Measurements from ENCODE around the gene NAA38. TPM values are rescaled to one million over a fixed set of nuclear protein-coding genes. Genes with fewer than 3 reads are reported as not detected.

Gene NAA38
- total RNA-seq, 2 donors from 2014 or later, result 59.5 to 133 TPM

DNA sequence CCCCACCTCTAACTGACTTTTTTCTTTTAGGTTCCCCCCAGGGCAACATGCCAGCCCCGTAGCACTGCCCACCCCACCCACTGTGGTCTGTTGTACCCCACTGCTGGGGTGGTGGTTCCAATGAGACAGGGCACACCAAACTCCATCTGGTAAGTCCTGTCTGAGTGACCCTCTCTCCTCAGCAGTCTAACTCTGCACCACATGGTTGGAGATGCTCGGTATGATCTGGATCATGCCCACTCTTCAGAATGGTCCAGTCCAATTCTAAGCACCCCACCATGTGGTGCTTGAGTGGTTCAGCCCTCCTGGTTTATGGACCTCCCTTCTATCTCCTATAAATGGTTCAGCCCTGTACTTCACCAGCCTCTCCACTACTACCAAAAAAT, 17.5 kb downstream of the NAA38 start:
- H3K9ac ChIP-seq (ENCODE audit: low read depth in 2 of 2, low read length in 2 of 2), result peak overlapping the region in 1 of 2 donors; percentile 97
- H3K4me1 ChIP-seq, result peaks cover 39% of the 10 kb centered on the region
- no peaks in the 10 kb centered on the region for H3K9me3 ChIP-seq
- TF ChIP-seq, protein P1, sequence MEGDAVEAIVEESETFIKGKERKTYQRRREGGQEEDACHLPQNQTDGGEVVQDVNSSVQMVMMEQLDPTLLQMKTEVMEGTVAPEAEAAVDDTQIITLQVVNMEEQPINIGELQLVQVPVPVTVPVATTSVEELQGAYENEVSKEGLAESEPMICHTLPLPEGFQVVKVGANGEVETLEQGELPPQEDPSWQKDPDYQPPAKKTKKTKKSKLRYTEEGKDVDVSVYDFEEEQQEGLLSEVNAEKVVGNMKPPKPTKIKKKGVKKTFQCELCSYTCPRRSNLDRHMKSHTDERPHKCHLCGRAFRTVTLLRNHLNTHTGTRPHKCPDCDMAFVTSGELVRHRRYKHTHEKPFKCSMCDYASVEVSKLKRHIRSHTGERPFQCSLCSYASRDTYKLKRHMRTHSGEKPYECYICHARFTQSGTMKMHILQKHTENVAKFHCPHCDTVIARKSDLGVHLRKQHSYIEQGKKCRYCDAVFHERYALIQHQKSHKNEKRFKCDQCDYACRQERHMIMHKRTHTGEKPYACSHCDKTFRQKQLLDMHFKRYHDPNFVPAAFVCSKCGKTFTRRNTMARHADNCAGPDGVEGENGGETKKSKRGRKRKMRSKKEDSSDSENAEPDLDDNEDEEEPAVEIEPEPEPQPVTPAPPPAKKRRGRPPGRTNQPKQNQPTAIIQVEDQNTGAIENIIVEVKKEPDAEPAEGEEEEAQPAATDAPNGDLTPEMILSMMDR (IDR thresholded peaks at IDR 0.05), result no peak
- H3K4me3 ChIP-seq, result no peak overlapping the region
- DNase-seq, result no peak
- H3K27me3 ChIP-seq, result no peaks in the 10 kb centered on the region
- H3K27ac ChIP-seq, result peak overlapping the region; percentile 77
- intact Hi-C loops (cut with DNase I), result no loop called here
- no peaks in the 10 kb centered on the region for H3K36me3 ChIP-seq

GRCh38 chr17:7839190-7839875, 18.0 kb downstream of the NAA38 start:
- Histone ChIP-seq H3K4me1 (peaks cover 38% of the 10 kb centered on the region), H3K9ac (ENCODE audit: low read depth in 2 of 2, low read length in 2 of 2) (peak overlapping the region; percentile 16 to 97), H3K4me3 (no peak overlapping the region), H3K27ac (peak overlapping the region; percentile 77), H3K27me3 (no peaks in the 10 kb centered on the region), H3K9me3 (no peaks in the 10 kb centered on the region), H3K36me3 (no peaks in the 10 kb centered on the region)
- peak; percentile 93 for DNase-seq
- intact Hi-C loops (cut with DNase I), result no loop called here
- TF ChIP-seq, protein P1 (IDR thresholded peaks at IDR 0.05), result no peak

GRCh38 chr17:7838090-7839075, 19.0 kb downstream of the NAA38 start:
- no peaks in the 10 kb centered on the region for H3K36me3 ChIP-seq
- H3K9ac ChIP-seq (ENCODE audit: low read depth in 2 of 2, low read length in 2 of 2), result peak overlapping the region; percentile 9 to 98
- DNase-seq, result peak; percentile 69
- H3K27me3 ChIP-seq, result no peaks in the 10 kb centered on the region
- H3K4me1 ChIP-seq, result peaks cover 38% of the 10 kb centered on the region
- TF ChIP-seq, protein P1 (IDR thresholded peaks at IDR 0.05), result no peak
- H3K9me3 ChIP-seq, result no peaks in the 10 kb centered on the region
- peak overlapping the region; percentile 100 for H3K27ac ChIP-seq
- H3K4me3 ChIP-seq, result peak overlapping the region; percentile 23
- intact Hi-C loops (cut with DNase I), result no loop called here

- H3K36me3 ChIP-seq, result no peaks in the 10 kb centered on the region
- H3K27ac ChIP-seq, result peak overlapping the region; percentile 100
- no peaks in the 10 kb centered on the region for H3K27me3 ChIP-seq
- intact Hi-C loops (cut with DNase I), result no loop called here
- no peak for DNase-seq
- H3K4me3 ChIP-seq, result peak overlapping the region; percentile 77
- TF ChIP-seq, protein P1 (IDR thresholded peaks at IDR 0.05), result no peak
- H3K4me1 ChIP-seq, result peaks cover 38% of the 10 kb centered on the region
- H3K9ac ChIP-seq (ENCODE audit: low read depth in 2 of 2, low read length in 2 of 2), result peak overlapping the region; percentile 38 to 98
- H3K9me3 ChIP-seq, result no peaks in the 10 kb centered on the region
These were observed 19.8 kb downstream of the NAA38 start for GRCh38 chr17:7837408-7838088.
